NCI-H2107 treated with DMSO at 0.1 percent for 48 hours (cell line): ENCODE results near the gene ARHGEF19.

Experiments used
- DNase-seq: peaks from one replicate; lab custom pipeline; 2025; ENCODE audit not compliant: unreplicated experiment; lab: John Stamatoyannopoulos, UW

Gene ARHGEF19

GRCh38 chr1:16183765-16184556 is 28.5 kb downstream of the ARHGEF19 start:
- DNase-seq, result no peak

- no peak for DNase-seq
Observed at GRCh38 chr1:16183179-16183578, 29.3 kb downstream of the ARHGEF19 start.

- no peak for DNase-seq
Observed at GRCh38 chr1:16181887-16182719, 30.3 kb downstream of the ARHGEF19 start.

DNA sequence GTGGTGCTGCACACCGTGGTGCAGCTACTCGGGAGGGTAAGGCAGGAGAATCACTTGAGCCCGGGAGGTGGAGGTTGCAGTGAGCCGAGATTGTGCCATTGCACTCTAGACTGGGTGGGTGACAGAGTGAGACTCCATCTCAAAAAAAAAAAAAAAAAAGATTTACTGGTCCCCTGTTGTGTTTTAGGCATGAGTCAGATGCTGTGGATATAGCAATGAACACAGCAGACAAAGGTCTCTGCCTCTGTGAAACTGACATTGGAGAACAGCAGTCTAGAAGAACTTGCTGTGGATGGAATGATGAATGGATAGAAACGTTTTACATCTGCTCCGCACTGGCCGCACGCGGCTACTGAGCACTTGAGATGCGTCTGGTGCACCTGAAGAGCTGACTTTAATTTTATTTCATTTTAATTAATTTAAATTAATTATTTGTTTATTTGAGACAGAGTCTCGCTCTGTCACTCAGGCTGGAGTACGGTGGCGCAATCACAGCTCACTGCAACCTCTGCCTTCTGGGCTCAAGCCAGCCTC is 32.1 kb downstream of the ARHGEF19 start:
- no peak for DNase-seq

DNA sequence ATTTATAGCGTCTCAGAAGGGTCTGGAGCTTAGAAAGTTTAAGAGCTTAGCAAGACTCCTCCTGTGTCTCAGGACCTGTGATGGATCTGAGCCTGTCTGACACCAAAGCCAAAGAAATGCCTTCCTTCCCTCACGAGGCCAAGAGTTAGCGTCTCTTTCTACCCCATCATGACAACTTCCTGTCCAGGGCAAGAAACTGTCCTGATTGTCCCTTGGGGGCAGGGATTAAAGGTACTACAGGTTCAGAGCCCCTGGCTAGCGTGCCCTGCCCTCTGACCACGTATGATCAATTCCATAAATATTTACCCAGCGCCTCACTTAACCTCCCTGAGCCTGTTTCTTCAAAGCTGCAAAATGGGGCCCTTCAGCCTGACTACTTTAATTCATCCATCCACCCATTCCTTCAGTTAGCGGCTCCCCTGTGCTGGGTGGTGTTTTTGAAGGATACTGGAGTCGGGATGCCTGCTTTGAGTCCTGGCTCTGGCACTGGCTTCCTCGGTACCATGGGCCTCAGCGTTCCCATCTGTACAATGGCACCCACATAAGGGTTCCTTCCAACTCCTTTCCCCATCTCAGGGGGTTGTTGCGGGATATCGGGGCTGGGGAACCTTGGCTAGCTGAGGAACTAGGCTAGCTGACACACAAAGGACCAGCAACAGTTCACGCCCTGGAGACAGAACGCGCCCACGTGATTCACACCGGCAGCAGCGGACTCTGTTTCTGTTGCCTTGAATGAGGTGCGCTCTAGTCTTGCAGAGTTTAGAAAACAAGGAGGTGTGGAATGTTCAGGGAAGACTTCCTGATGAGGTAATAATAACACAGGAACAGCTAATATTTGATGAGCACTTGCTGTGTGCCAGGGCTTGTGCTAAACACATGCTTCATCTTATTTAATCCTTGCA is 33.6 kb downstream of the ARHGEF19 start:
- no peak for DNase-seq

GRCh38 chr1:16177306-16177705 is 35.1 kb downstream of the ARHGEF19 start:
- no peak for DNase-seq

DNA sequence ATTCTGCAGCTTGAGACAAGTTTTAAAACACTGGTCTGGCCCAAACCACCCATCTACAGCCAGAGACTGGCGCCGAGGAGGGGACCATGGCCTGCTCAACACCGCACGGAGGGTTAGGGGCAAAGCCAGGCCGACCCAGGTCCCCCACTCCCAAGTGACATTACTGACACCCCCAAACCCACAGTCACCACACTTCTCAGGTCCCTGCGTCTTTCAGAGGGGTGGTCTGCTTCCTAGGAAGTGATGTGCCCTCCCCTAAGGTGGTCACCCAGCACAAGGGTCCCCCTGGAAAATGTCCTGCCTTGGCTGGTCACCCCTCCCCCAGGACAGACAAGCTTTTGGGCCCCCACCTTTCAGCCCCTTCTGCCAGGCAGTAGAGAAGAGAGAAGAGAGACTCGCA is 35.8 kb downstream of the ARHGEF19 start:
- no peak for DNase-seq

GRCh38 chr1:16175610-16176553 is 36.6 kb downstream of the ARHGEF19 start:
- no peak for DNase-seq

DNA sequence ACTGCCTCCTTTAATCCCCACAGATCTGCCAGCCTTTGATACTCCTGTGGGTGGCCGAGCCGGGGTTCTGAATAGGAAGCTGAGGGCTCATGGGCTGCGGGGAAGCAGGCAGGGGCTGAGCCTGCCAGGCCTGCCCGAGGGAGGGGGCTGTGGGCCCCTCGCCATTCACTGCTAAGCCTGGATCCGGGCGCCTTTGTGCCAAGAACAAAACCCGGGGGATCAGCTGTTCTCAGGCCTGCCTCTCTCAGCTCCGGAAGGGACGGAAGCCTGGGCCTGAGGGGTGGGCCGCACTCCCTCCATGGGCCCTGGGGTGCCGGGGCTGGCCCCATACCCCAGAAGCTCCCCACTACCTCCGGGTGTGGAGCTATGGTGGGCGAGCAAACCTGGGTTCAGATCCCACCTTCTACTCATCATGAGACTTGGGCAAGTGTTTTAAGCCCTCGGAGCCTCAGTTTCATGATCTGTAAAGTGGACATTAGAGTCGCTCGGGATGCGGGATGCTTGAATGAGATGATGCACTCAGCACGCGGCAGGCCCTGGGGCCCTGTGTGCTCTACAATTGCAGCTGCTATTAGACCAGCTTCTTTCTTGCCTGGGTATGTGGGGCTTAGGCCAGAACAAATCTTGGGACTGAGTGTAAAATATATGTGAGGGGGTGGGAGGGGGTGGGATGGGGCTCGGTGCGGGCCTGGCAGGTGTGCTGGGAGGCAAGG is 37.4 kb downstream of the ARHGEF19 start:
- no peak for DNase-seq

DNA sequence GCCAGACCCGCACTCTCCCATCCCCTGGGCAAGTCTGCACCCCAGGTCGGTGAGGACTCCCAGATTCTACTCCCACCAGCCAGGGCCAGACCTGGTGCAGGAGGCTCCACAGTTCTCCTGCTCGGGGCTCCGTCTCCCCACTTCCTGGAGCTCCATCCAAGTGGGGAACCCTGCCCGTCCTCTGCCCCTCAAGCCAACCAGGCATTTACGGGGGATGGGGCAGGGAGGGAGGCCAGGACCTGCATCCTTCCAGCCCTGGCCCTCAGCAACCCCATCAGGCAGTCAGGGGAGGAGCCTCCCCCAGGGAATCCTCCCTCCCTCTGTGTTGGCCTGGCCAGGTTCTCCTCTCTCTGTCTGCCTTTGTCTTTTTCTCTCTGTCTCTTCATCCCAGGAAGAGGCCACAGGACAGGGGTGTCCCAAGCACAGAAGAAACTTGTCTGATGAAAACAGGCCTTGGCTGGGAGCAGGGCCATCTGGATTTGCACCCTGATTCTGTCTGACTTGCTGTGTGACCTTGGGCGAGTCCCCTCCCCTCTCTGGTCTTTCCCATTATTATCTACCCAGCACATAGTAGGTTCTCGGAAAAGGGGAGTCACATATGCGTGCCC is 38.1 kb downstream of the ARHGEF19 start:
- DNase-seq, result no peak

GRCh38 chr1:16173447-16174260 is 38.8 kb downstream of the ARHGEF19 start:
- DNase-seq, result no peak

- no peak for DNase-seq
Observed at GRCh38 chr1:16172964-16173446, 39.4 kb downstream of the ARHGEF19 start.

DNA sequence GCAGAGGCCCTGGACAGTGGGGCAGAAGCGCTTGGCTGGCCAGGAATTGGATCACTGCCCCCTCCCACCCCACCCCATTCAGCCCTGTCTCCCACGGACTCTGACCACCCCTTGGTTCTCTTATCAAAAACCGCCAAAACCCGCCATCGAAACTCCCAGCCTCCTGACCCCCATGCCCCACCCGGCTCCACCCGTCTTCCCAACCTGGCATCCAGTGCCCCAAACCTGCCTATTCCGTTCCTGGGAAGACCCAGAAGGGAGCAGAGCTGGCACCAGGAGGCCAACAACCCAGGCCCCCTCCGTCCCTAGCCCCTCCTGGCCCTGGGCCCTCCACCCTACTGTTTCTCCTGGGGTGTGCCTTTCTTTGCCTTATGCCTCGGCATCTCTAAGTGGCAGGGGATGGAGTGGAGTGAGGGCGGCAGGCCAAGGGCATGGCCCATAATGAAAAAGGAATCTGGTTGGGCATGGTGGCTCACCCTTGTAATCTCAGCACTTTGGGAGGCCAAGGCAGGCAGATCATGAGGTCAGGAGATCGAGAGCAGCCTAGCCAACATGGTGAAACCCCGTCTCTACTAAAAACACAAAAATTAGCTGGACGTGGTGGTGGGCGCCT is 40.1 kb downstream of the ARHGEF19 start:
- no peak for DNase-seq

DNA sequence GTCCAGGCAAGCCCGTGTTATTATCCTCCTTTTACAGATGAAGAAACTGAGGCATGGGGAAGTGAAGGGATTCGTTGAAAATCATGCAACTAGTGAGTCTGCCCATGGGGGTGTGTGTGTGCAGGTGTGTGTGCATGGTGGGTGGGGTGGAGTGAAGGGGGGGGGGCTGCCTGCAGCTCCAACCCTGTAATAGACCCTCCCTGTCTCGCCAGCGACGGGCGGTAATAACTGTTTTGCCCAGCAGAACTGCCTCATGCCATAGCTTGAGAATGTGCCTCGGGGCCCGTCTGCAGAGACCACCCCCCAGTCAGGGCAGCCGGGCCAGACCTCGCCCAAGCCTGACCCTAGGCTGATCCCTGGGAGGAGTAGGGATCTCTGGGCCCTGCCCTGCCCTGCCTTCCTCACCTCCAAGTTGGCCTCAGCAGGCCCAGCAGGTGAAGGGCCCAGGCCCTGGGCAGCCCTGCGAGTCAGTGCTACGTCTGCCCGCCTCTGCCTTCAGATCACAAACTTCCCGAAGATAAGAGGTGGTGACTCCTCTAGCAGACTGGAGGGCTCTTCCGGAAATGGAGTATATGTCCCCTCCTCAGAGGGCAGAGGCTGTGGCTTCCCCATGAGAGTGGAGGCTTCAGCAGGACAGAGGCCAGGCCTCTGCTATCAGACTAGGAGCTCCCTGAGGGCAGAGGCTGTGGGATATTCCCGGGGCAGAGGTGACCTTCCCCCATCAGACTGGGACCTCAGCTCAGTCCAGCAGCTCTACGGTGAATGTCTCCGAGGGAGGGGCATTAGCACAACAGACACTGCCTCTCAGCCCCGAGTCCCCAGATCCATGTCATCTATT is 40.9 kb downstream of the ARHGEF19 start:
- no peak for DNase-seq

DNA sequence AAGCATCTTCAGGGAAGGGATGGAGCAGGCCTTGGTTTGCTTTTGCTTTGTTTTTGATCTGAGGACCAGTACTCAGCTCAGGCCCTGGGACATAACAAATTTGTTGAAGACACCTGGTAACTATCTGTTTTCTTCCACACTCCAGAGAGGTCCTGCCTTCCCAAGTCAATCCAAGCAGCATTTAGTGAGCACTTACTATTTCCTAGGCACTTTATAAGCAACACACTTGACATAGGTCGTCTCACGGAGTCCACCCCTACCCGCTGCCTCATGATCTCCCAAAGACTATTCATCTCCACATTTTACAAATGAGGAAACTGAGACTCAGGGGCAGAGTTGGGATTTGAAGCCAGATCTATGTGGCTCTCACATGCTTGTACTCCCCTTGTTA is 42.2 kb downstream of the ARHGEF19 start:
- DNase-seq, result no peak

DNA sequence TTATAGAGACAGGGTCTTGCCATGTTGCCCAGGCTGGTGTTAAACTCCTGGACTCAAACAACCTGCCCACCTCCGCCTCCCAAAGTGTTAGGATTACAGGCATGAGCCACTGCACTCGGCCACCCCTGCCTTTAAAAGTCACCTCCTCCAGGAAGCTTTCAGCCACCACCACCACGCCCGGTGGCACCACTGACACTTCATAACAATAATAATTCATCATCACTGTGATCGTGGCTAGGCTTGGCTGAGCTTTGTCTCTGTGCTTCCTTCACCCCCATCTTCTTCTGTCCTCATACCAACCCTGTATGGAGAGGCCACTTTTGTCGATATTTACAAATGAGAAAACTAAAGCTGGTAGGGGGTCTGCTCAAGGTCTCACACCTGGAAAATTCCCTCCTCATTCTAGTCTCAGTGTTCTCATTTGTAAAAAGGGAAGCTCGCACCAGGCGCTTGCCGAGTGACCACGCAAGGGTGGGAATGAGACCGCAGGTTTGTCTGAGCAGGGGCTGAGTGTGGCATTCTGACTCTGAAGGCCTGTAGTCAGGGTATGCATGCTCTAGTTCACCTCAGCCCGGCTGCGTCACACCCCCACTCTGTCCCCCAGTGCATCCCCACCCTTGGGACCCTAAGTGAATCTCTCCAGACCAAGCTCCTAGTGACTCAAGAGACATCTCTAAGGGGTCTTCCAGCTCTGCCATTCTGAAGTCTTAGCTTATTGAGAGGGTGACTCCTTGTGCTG is 43.7 kb downstream of the ARHGEF19 start:
- no peak for DNase-seq
